Measurements from ENCODE around the gene MTA2. TPM values are rescaled to one million over a fixed set of nuclear protein-coding genes. Genes with fewer than 3 reads are reported as not detected.

The MTA2 gene
- total RNA-seq, 5 donors from 2014 or later (not counting 1 experiment from before 2014, with no cell fraction given), result 151 to 185 (median 184) TPM

DNA sequence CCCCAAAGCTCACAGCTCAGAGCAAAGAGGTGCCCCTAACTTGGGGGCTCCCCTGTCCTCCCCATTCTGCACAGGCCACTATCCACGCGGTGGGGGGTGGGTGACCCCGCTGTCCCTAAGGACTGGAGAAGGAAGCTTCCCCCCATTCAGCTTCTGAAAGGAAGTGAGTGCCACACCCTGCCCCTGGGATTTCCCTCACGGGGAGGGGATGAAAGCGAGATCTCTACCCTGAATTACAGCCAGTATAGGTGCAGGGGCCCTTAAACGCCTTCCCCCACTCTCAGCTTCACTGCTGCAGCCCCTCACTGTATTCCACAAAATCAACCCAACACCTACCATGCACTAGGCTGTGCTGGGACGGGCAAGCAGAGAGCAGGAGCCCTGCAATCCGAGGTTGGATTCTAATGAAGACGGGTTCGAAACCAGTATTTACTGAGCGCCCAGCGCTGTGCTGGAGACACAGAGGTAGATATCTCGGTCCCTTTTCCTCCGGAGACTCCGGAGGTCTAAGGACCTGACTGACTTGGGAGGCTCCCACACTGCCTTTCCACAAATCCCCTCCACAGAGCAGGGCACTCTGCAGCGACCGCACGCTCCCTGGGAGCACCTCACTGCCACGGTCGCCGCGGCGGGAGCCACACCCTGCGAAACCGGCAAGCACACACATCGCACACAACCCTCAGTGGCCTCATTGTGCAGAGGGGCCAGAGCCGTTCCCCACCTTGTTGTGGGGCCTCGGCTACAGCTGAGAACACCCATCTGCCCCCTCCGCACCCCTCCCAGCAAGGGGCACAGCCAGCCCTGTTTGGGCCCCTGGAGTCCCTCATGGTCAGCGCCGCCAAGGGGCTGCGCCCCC lies 56.9 kb downstream of the MTA2 start:
- Histone ChIP-seq H3K27ac (ENCODE audit: low read length) (peak overlapping the region; percentile 95), H3K36me3 (ENCODE audit: control insufficient read depth in 2 of 2, extremely low read depth in 1 of 2, insufficient read depth in 1 of 2, low read length in 1 of 2) (no peaks in the 10 kb centered on the region), H3K4me3 (ENCODE audit: control insufficient read depth in 1 of 2, extremely low read depth in 1 of 2, low read length in 1 of 2) (peak overlapping the region; percentile 84 to 95), H3K27me3 (replicated peaks in 1 of 2; ENCODE audit: control insufficient read depth in 2 of 2, extremely low read depth in 1 of 2, insufficient read depth in 2 of 2, low read length in 1 of 2) (no peaks in the 10 kb centered on the region), H3K9me3 (no peaks in the 10 kb centered on the region), H3K4me1 (ENCODE audit: control insufficient read depth in 1 of 2, extremely low read depth in 1 of 2, insufficient read depth in 2 of 2, low read length in 2 of 2) (peaks cover 14 to 76% of the 10 kb centered on the region in 2 experiments)
- Mint-ChIP-seq H3K4me3 (peak overlapping the region; percentile 91 to 96 (median 92)), H3K4me1 (peaks cover 60 to 72% (median 67%) of the 10 kb centered on the region in 3 donors), H3K36me3 (peaks cover 2% of the 10 kb centered on the region), H3K9me3 (no peaks in the 10 kb centered on the region), H3K27ac (peak overlapping the region; percentile 84 to 85), H3K27me3 (no peaks in the 10 kb centered on the region)
- ATAC-seq (replicated peaks in 1 of 4), result peak in 3 of 4 experiments; percentile 21 to 28 (median 27)
- peak in 6 of 35 experiments; percentile 16 to 66 (median 28) for DNase-seq
- ChIA-PET CTCF (interaction anchor here (0.6 to 4.1 kb wide), 8 partner anchors 8 to 273 kb away, joined by 3 to 63 read pairs (median 5); no protein-coding TSS in a partner anchor), POLR2A (interaction anchor here (0.5 to 5.2 kb wide), 8 partner anchors 8 to 1731 kb away, joined by 3 to 98 read pairs (median 10); partner anchors contain the start of gene TUT1 (in 1 of the 2))
- WGBS (ENCODE audit: insufficient coverage), result 3% methylated on average over 25 of the region's 32 CpGs

DNA sequence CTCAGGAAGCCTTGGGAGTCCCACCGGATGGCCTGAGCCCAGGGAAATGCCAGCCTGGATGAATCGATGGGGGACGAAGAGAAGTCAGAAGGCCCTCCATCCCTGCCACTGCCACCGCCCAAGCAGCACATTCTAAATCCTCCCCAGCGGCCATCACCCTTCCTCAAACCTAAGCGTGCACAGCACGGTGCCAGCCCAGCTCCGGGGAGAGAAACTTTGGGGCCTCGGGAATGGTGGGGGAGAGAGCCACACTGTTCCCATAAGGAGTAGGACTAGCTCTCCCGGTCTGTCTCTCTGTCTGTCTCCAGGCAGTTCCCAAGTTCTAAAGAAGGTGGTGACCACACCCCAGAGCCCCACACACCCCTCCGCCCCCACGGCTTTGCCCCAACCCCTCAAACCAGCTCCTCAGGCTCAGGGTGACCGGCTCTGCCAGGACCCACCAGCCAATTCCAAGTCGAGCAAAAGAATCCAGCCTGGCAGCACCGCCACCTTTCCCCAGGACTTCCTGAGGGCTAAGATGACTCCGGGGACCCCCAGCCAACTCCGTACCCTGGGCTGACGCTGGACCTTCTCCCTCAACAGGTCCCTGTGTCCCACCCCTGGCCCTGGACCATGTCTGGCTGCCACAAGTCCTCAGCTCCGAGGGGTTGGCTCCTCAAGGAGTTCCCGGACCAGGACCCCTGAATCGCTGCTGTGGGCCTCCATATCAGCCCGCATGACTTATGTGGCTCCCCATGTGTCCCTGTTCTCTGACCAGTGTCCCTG lies 57.8 kb downstream of the MTA2 start:
- H3K36me3 ChIP-seq (ENCODE audit: control insufficient read depth in 2 of 2, extremely low read depth in 1 of 2, insufficient read depth in 1 of 2, low read length in 1 of 2), result no peaks in the 10 kb centered on the region
- 74% methylated on average over 12 of the region's 22 CpGs for WGBS (ENCODE audit: insufficient coverage)
- POLR2A ChIA-PET, result interaction anchor here (0.5 to 5.2 kb wide), 11 partner anchors 7 to 131 kb away, joined by 3 to 98 read pairs (median 8); partner anchors contain the start of genes EEF1G (in 1 of the 2) and TUT1 (in 1 of the 2)
- Mint-ChIP-seq H3K4me1 (peaks cover 58 to 76% (median 71%) of the 10 kb centered on the region in 3 donors), H3K36me3 (peaks cover 2% of the 10 kb centered on the region), H3K9me3 (no peaks in the 10 kb centered on the region), H3K27ac (peak overlapping the region; percentile 84 to 85), H3K27me3 (no peaks in the 10 kb centered on the region), H3K4me3 (peak overlapping the region; percentile 91 to 96 (median 92))
- peak overlapping the region in 1 of 2 donors; percentile 95 for H3K4me3 ChIP-seq (ENCODE audit: control insufficient read depth in 1 of 2, extremely low read depth in 1 of 2, low read length in 1 of 2)
- peak in 1 of 35 experiments; percentile 27 for DNase-seq
- peaks cover 14 to 85% of the 10 kb centered on the region in 2 experiments for H3K4me1 ChIP-seq (ENCODE audit: control insufficient read depth in 1 of 2, extremely low read depth in 1 of 2, insufficient read depth in 2 of 2, low read length in 2 of 2)
- H3K9me3 ChIP-seq, result no peaks in the 10 kb centered on the region
- CTCF ChIA-PET, result interaction anchor here (0.5 to 4.1 kb wide), 13 partner anchors 9 to 274 kb away, joined by 3 to 63 read pairs (median 6); partner anchors contain the start of genes EEF1G (in 1 of the 2) and TUT1 (in 1 of the 2)
- peak overlapping the region; percentile 95 for H3K27ac ChIP-seq (ENCODE audit: low read length)
- ATAC-seq (replicated peaks in 1 of 4), result no peak
- no peaks in the 10 kb centered on the region for H3K27me3 ChIP-seq (replicated peaks in 1 of 2; ENCODE audit: control insufficient read depth in 2 of 2, extremely low read depth in 1 of 2, insufficient read depth in 2 of 2, low read length in 1 of 2)

Other genes with a start within 250 kb of the MTA2 start
- 1 to 10 TPM in 2 of 5 donors, not detected in 3; 1.8 to 3.2 TPM for gene SCGB1A1, start 182.8 kb downstream of the MTA2 start, total RNA-seq
- gene AHNAK, start 55.1 kb downstream of the MTA2 start, total RNA-seq, result 100 to 1,000 TPM; 267 to 636 (median 395) TPM
- gene EEF1G, start 28.0 kb downstream of the MTA2 start, total RNA-seq, result 1,000 to 10,000 TPM; 1,908 to 2,187 (median 2,119) TPM
- gene TUT1, start 10.3 kb downstream of the MTA2 start, total RNA-seq, result 10 to 100 TPM; 35.2 to 56.0 (median 42.9) TPM
- gene EML3, start 10.9 kb upstream of the MTA2 start, total RNA-seq, result 100 to 1,000 TPM; 160 to 372 (median 328) TPM
- gene ROM1, start 11.4 kb upstream of the MTA2 start, total RNA-seq, result 1 to 10 TPM; 1.6 to 4.5 (median 3.5) TPM
- gene B3GAT3, start 20.1 kb upstream of the MTA2 start, total RNA-seq, result 10 to 100 TPM; 59.0 to 94.5 (median 90.5) TPM
- 100 to 1,000 TPM; 216 to 278 (median 257) TPM for gene GANAB, start 44.7 kb upstream of the MTA2 start, total RNA-seq
- 10 to 100 TPM; 14.4 to 39.0 (median 34.8) TPM for gene INTS5, start 51.4 kb upstream of the MTA2 start, total RNA-seq
- 10 to 100 TPM; 28.3 to 62.6 (median 54.8) TPM for gene C11orf98, start 63.3 kb upstream of the MTA2 start, total RNA-seq
- 10 to 100 TPM; 14.8 to 35.6 (median 27.4) TPM for gene CSKMT, start 63.4 kb upstream of the MTA2 start, total RNA-seq
- gene UQCC3, start 69.8 kb upstream of the MTA2 start, total RNA-seq, result 1 to 10 TPM; 2.7 to 9.3 (median 8.1) TPM
- 10 to 100 TPM; 15.5 to 24.7 (median 20.7) TPM for gene LBHD1, start 70.4 kb upstream of the MTA2 start, total RNA-seq
- gene UBXN1, start 77.2 kb upstream of the MTA2 start, total RNA-seq, result 100 to 1,000 TPM; 180 to 199 (median 196) TPM
- under 1 TPM in 4 of 5 donors, not detected in 1; 0.14 to 0.29 (median 0.19) TPM for gene LRRN4CL, start 87.7 kb upstream of the MTA2 start, total RNA-seq
- gene BSCL2, start 105.6 kb upstream of the MTA2 start, total RNA-seq, result 10 to 100 TPM; 21.9 to 43.7 (median 37.3) TPM
- not detected for gene GNG3, start 105.8 kb upstream of the MTA2 start, total RNA-seq
- gene HNRNPUL2, start 125.6 kb upstream of the MTA2 start, total RNA-seq, result 10 to 100 TPM; 45.8 to 67.8 (median 62.7) TPM
- 10 to 100 TPM; 15.4 to 54.5 (median 44.6) TPM for gene TTC9C, start 126.6 kb upstream of the MTA2 start, total RNA-seq
- gene ZBTB3, start 152.3 kb upstream of the MTA2 start, total RNA-seq, result 10 to 100 TPM in 3 of 5 donors, 1 to 10 TPM in 2; 5.9 to 24.6 (median 22.9) TPM
- 10 to 100 TPM; 65.6 to 84.8 (median 76.1) TPM for gene POLR2G, start 159.7 kb upstream of the MTA2 start, total RNA-seq
- 10 to 100 TPM; 15.1 to 29.5 (median 29.0) TPM for gene TAF6L, start 169.5 kb upstream of the MTA2 start, total RNA-seq
- 10 to 100 TPM; 27.7 to 53.3 (median 46.5) TPM for gene TMEM179B, start 185.5 kb upstream of the MTA2 start, total RNA-seq
- 10 to 100 TPM; 11.2 to 27.6 (median 23.0) TPM for gene TMEM223, start 190.1 kb upstream of the MTA2 start, total RNA-seq
- gene NXF1, start 203.6 kb upstream of the MTA2 start, total RNA-seq, result 100 to 1,000 TPM; 160 to 321 (median 169) TPM
- gene STX5, start 230.2 kb upstream of the MTA2 start, total RNA-seq, result 100 to 1,000 TPM in 2 of 5 donors, 10 to 100 TPM in 3; 49.3 to 132 (median 58.0) TPM
- gene TEX54, start 231.0 kb upstream of the MTA2 start, total RNA-seq, result not detected
- 100 to 1,000 TPM in 4 of 5 donors, 10 to 100 TPM in 1; 91.3 to 239 (median 103) TPM for gene WDR74, start 237.7 kb upstream of the MTA2 start, total RNA-seq

Data from T-cell (primary cell).